Activated CD8-positive, alpha-beta T cell treated with anti-CD3 and anti-CD28 coated beads for 36 hours (primary cell): ENCODE measurements around the gene LAMB1. TPM values are rescaled to one million over a fixed set of nuclear protein-coding genes. Genes with fewer than 3 reads are reported as not detected.
A peak's percentile ranks its signal among the peaks of the same experiment; 100 is the strongest.

ENCODE experiments used
- ATAC-seq: fragments of 200-7000 bp; cut with Tn5 transposase; one replicate; pipeline ENCODE4 v1.10.0; 2021; ENCODE audit warnings: mild to moderate bottlenecking, moderate library complexity
- CTCF ChIA-PET: fragments of 350-600 bp; sonication (Branson Sonifier 250); formaldehyde crosslinking; loops from one replicate; lab custom pipeline; 2021; ENCODE audit warnings: antibody characterized with exemption; lab: Charles Lee
- POLR2A ChIA-PET: fragments of 350-600 bp; sonication (Branson Sonifier 250); formaldehyde crosslinking; loops from one replicate; lab custom pipeline; 2021; ENCODE audit warnings: antibody characterized with exemption; lab: Charles Lee
- DNase-seq: peaks from one replicate; pipeline ENCODE4 v3.0.0-alpha.2; 2020
- H3K27ac Mint-ChIP-seq: one replicate; pipeline ENCODE4 v1.8.0; 2021; ENCODE audit warnings: mild to moderate bottlenecking, mixed read lengths
- H3K27me3 Mint-ChIP-seq: one replicate; pipeline ENCODE4 v1.8.0; 2021; ENCODE audit warnings: mixed read lengths
- H3K36me3 Mint-ChIP-seq: one replicate; pipeline ENCODE4 v1.8.0; 2021; ENCODE audit warnings: low read depth, mixed read lengths
- H3K4me1 Mint-ChIP-seq: one replicate; pipeline ENCODE4 v1.8.0; 2021; ENCODE audit warnings: low read depth, mixed read lengths
- H3K4me3 Mint-ChIP-seq: one replicate; pipeline ENCODE4 v1.8.0; 2021; ENCODE audit warnings: mild to moderate bottlenecking, moderate library complexity, mixed read lengths
- H3K9me3 Mint-ChIP-seq: one replicate; pipeline ENCODE4 v1.8.0; 2021; ENCODE audit warnings: mixed read lengths
- intact Hi-C: fragments of 100-400 bp; cut with micrococcal nuclease; formaldehyde crosslinking; loops from one replicate; pipeline ENCODE4 v1.10.0; 2022
- total RNA-seq, 2 experiments: library from RNA; stranded (reverse); gene quantifications; one replicate each; pipeline ENCODE4 v1.2.3, GENCODE V29; 2021
- TF ChIP-seq, protein P1 (sequence below): fragments of 200-600 bp; IDR thresholded peaks from one replicate; pipeline ENCODE4 v1.8.0; 2022; ENCODE audit warnings: antibody characterized with exemption, mild to moderate bottlenecking

Gene LAMB1
- total RNA-seq, 2 experiments from 2014 or later: 0.20 to 0.36 TPM

DNA sequence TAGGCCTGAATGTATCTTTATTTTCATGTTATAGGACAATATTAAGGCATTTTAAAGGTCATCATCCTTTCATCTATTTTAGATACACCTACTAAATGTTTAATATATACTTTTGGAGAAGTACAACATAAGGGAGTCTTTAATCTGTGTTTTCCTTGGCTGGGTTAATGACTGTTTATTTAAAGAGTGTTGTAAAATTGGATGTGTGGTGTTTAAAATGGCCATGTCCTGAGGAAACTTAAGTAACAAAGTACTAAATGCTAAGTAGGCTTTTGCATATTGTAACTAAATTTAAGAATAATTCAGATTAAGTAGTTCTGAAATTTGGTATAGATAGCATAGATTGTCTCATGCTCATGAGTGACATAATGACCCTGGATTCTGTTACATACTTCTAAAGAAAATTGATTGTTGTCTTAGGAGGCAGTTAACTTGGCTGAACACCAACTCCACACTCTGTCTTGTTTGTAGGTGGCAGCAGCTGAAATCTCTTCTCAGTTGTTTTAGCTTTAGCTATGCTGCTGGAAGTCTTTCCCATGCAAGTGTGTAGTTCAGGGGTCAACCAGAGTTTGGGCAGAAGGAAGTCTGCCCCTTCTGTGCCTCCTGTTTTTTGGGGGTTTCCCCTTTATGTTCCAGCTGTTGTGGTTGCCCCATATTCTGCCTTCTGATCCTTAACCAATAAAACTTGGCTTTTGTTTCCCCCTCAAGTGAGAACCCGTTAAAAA lies 82.8 kb downstream of the LAMB1 start:
- Mint-ChIP-seq H3K4me3 (no peak overlapping the region), H3K4me1 (peaks cover 47% of the 10 kb centered on the region), H3K9me3 (no peaks in the 10 kb centered on the region), H3K36me3 (peaks cover 74% of the 10 kb centered on the region), H3K27me3 (no peaks in the 10 kb centered on the region), H3K27ac (peak overlapping the region; percentile 23)
- TF ChIP-seq, protein P1, sequence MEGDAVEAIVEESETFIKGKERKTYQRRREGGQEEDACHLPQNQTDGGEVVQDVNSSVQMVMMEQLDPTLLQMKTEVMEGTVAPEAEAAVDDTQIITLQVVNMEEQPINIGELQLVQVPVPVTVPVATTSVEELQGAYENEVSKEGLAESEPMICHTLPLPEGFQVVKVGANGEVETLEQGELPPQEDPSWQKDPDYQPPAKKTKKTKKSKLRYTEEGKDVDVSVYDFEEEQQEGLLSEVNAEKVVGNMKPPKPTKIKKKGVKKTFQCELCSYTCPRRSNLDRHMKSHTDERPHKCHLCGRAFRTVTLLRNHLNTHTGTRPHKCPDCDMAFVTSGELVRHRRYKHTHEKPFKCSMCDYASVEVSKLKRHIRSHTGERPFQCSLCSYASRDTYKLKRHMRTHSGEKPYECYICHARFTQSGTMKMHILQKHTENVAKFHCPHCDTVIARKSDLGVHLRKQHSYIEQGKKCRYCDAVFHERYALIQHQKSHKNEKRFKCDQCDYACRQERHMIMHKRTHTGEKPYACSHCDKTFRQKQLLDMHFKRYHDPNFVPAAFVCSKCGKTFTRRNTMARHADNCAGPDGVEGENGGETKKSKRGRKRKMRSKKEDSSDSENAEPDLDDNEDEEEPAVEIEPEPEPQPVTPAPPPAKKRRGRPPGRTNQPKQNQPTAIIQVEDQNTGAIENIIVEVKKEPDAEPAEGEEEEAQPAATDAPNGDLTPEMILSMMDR: no peak
- ChIA-PET CTCF (no interaction called here), POLR2A (no interaction called here)
- DNase-seq (peak; percentile 5), ATAC-seq (peak; percentile 37)
- intact Hi-C loops: no loop called here

DNA sequence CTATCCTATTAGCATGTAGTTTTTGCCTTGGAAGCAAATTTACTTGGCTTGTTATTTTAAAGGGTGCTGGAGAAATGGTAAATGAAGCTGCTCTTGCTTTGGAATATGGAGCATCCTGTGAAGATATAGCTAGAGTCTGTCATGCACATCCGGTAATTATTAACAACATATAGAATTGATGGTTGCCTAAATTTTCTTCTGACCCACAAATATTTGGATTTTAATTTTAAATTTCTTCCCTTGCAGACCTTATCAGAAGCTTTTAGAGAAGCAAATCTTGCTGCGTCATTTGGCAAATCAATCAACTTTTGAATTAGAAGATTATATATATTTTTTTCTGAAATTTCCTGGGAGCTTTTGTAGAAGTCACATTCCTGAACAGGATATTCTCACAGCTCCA lies 84.0 kb downstream of the LAMB1 start:
- peaks cover 70% of the 10 kb centered on the region for H3K36me3 Mint-ChIP-seq
- intact Hi-C loops: no loop called here
- H3K27ac Mint-ChIP-seq: no peak overlapping the region
- H3K27me3 Mint-ChIP-seq: no peaks in the 10 kb centered on the region
- DNase-seq (no peak), ATAC-seq (no peak)
- H3K9me3 Mint-ChIP-seq: no peaks in the 10 kb centered on the region
- H3K4me3 Mint-ChIP-seq: no peak overlapping the region
- TF ChIP-seq, protein P1: no peak
- H3K4me1 Mint-ChIP-seq: peaks cover 41% of the 10 kb centered on the region
- CTCF ChIA-PET: no interaction called here
- POLR2A ChIA-PET: no interaction called here

DNA sequence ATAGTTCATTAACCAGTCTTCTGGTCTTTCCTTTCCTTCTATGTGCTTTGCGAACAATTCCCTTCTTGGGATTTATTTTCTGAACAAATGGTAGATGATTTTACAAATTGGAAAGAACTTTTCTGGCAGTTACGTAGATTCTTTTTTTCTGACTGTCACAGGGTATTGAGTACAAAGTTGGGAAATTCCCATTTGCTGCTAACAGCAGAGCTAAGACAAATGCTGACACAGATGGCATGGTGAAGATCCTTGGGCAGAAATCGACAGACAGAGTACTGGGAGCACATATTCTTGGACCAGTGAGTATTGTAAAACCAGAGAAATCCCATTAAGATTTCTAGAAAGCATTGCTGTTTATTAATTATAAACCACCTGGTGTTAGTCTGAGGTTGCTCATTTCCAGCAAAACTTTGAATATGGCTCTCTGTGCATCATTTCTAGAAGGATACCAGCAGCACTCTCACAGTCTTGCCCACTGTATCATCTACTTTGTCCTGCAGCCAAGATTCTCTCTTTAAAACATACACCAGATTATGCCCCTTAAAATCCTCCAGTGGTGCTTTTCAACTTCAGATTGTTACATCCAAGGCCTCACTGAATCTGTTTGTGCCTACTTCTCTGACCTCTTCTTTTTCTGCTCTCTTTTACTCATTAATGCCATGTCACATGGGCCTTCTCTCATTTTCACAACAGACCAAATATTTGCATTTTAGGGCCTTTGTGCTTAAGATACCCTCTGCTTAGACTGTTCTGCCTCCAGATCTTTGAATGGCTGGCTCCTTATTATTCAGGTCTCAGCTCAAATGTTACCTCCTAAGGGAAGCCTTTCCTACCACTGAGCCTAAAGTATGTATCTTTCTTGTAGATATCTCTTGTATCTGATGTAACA lies 85.0 kb downstream of the LAMB1 start:
- H3K36me3 Mint-ChIP-seq: peaks cover 71% of the 10 kb centered on the region
- DNase-seq: no peak
- ChIA-PET POLR2A (no interaction called here), CTCF (no interaction called here)
- H3K27ac Mint-ChIP-seq: peak overlapping the region; percentile 6
- H3K4me1 Mint-ChIP-seq: peaks cover 40% of the 10 kb centered on the region
- no peaks in the 10 kb centered on the region for H3K27me3 Mint-ChIP-seq
- H3K9me3 Mint-ChIP-seq: no peaks in the 10 kb centered on the region
- intact Hi-C loops: no loop called here
- ATAC-seq: no peak
- H3K4me3 Mint-ChIP-seq: no peak overlapping the region
- TF ChIP-seq, protein P1: no peak

DNA sequence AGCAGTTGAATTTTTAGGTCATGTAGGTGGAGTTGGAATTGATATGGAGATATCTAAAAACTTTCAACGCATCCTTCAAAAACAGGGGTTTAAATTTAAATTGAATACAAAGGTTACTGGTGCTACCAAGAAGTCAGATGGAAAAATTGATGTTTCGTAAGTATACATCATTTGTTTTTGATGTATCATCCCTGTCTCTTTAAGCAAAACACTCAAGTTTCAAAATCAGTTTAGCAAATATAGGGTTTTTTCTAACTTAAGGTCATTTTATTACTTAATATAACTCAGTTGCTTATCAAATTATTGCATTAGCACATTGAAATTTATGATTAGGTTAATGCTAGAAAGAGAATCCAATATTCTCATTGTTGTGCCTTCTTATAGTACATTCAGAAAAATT lies 87.4 kb downstream of the LAMB1 start:
- intact Hi-C loops: no loop called here
- ATAC-seq (no peak), DNase-seq (no peak)
- TF ChIP-seq, protein P1: no peak
- ChIA-PET CTCF (no interaction called here), POLR2A (no interaction called here)
- Mint-ChIP-seq H3K36me3 (peaks cover 70% of the 10 kb centered on the region), H3K4me3 (no peak overlapping the region), H3K4me1 (peaks cover 33% of the 10 kb centered on the region), H3K27me3 (no peaks in the 10 kb centered on the region), H3K27ac (peak overlapping the region; percentile 32), H3K9me3 (no peaks in the 10 kb centered on the region)

DNA sequence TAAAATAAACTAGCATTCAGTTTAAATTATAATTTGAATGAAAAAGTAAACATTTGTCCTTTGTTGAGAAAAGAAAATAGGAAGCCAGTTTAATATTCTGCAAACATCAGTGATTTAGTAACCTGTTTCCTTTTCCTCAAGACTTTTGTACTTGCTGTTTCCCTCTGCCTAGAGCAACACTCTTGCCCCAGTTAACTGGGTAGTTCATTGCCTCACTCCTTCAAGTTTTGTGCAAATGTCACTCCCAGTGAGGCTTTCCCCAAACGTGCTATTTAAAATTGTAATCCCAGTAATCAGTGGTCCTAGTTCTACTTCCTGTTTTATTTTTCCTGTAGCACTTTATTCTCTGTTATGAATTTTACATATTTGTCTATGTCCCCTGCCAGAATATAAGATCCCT lies 88.1 kb downstream of the LAMB1 start:
- peak overlapping the region; percentile 8 for H3K27ac Mint-ChIP-seq
- no peaks in the 10 kb centered on the region for H3K27me3 Mint-ChIP-seq
- no peak for ATAC-seq
- no peak overlapping the region for H3K4me3 Mint-ChIP-seq
- no peaks in the 10 kb centered on the region for H3K9me3 Mint-ChIP-seq
- peaks cover 26% of the 10 kb centered on the region for H3K4me1 Mint-ChIP-seq
- peaks cover 68% of the 10 kb centered on the region for H3K36me3 Mint-ChIP-seq
- TF ChIP-seq, protein P1: no peak
- ChIA-PET POLR2A (no interaction called here), CTCF (no interaction called here)
- DNase-seq: no peak
- intact Hi-C loops: no loop called here
